Glomerular visceral epithelial cell (primary cell): ENCODE data around the gene CACNA1F.
A peak's percentile ranks its signal among the peaks of the same experiment; 100 is the strongest.

Experiments
- DNase-seq: peaks from one replicate; pipeline ENCODE4 v3.0.0-alpha.2; 2016; ENCODE audit errors: extremely low spot score

Gene CACNA1F

DNA sequence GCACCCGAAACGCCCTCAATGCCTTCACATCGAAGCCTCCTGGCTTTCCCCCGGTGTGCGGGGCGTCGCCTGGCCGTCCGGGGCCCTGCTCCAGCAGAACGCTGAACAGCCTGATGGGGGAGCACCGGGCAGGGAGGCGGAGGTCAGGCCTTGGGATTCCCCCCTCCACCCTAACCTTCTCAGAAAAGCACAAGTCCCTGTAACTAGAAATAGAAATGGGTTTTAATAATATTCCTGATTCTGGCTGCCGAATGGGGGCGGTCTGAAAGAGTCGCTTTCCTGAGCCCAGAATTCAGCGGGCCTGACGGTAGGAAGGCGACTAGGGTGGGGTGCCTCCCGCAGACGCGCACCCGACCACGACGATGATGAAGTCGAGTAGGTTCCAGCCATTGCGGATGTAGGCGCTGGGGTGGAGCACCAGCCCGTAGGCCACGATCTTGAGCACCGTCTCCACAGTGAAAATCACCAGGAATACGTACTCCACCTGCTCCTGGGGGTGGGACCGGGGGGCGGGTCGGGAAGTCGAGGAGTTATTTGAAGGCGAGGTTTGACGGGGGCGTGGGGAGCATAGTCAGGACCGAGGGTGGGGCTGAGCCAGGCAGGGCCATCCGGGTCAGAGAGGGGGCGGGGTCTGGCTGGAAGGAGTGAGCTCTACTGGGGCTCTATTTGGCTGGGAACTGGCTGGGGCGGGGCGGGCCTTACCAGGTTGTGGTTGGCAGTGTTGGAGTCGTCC, 2.5 kb downstream of the CACNA1F start:
- no peak for DNase-seq

DNA sequence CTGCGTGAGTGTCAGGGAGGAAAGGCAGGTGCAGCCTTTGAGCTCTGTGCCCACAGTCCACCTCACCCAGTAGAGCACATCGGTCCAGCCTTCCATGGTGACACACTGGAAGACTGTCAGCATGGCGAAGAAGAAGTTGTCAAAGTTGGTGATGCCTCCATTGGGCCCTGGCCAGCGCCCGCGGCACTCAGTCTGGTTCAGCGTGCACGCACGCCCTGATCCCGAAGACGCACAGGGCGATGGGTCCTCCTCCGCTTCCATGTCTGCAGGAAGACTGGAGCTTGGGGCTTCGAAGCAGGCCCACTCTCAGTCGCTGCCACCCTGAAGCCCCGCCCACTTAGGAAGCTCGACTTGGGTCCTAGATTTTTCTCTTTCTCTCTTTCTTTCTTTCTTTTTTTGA, 5.0 kb downstream of the CACNA1F start:
- no peak for DNase-seq

DNA sequence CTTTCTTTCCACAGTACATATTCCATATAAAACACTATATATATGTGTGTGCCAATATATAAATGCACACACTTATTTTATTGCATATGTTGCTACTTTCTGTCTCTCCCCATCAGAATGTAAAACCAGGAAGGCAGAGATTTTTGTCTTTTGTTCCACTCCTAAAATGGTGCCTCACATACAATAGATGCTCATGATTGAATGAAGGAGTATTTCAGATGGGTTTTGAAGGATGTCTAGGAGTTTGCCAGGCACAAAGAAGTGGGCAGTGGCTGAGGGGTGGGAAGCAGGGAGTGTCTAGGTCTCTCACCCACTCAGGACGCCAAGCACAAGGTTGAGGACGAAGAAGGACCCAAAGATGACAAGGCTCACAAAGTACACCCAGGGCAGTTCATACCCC, 5.4 kb downstream of the CACNA1F start:
- no peak for DNase-seq

DNA sequence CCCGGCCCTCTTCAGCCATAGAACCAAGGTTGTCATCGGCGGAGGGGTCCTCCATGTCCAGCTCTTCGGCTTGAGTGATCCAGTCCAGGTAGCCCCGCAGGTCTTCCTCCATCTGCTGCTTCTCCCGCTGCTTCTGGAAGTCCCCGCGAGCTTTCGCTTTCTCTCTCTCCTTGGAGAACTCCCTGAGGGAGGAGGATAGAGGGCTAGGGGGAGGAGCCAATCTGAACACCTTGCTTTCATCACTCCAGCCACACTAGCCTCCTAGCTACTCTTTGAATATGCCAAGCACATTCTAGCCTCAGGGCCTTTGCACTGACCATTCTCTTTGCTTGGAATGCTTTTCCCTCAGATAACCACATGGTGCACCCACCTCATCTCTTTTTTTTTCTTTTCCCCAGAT, 6.2 kb downstream of the CACNA1F start:
- no peak for DNase-seq

DNA sequence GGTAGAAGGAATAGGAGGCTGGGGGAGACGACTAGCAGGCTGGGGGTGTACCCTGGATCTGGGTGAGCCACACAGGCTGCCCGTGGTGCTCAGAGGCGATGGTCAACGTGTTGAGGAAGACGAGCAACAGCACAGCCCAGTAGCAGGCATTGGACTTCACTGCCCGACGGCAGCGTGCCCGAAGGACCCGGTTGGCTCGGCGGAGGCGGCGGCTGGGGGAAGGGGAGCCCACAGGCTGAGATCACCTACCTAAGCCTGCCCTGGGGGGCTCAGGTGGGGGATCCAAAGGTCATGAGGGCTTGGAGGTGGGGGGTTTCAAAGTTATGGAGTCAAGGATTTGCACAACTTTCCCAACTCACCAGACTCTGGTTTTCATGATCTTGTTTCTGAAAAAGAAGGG, 7.3 kb downstream of the CACNA1F start:
- DNase-seq = no peak

DNA sequence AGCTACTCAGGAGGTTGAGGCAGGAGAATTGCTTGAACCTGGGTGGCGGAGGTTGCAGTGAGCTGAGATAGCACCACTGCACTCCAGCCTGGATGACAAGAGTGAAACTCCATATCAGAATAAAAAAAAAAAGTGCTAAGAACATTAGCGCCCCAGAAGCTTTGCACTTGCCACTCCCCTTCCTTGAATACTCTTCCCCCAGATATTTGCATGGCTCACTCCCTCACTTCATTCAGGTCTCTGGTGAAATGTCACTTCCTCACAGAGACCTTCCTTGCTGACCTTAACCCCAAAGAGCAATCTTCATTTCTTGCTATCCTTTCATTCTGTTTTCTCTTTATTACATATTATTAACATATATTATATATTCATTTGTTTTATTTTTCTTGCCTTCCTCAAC, 11.3 kb downstream of the CACNA1F start:
- no peak for DNase-seq

DNA sequence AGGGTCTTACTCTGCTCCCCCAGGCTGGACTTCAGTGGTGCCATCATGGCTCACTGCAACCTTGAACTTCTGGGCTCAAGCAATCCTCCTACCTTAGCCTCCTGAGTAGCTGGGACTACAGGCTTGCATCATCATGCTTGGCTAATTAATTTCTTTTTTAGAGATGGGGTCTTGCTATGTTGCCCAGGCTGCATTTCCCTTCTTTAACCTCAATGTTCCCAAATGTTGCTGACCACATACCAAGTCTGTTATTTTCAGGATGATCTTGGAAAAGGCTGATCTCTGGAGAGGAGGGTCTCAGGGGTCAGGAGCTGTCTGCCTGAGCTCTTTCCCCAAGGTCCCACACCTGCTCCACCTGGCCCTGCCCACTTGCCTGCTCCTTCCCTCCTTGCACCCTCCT, 13.0 kb downstream of the CACNA1F start:
- DNase-seq = no peak

DNA sequence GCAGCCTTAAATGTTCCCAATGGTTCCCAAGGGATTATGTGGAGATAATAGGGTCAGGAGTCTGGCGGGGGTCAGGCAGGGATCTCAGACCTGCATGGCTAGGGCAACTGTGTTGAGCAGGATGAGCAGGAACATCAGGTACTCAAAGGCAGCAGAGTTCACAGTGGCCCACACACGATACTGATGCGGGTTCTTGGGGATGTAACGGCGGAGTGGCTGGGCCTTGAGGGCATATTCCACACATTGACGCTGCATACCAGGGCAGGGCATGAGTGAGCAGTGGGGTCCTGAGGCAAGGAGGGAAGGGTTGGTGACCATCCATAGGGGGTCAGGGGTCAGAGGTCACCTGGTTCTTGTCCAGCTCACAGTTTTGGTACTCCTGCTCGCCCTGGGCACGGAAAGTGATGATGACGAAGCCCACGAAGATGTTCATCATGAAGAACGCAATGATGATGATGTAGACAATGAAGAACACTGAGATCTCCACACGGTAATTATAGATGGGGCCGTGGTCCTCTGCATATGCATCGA, 18.1 kb downstream of the CACNA1F start:
- no peak for DNase-seq

DNA sequence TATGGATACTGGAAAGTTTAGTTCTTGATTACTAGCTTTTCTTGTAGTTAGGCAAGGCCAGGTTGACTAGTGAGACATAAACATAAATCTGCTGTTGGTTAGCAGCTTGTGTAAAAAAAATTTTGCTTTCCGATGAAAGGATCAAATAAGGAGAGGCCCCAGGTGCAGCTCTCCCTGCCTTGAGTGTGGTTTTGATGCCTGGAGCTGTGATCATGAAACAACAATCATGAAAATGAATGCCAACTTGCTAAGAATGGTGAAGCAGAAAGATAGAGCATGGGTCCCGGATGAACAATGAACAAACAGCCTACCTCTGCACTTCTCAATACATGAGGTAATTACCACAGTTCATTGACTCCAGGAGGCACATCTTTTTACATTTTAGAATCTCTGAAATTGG, 18.7 kb downstream of the CACNA1F start:
- no peak for DNase-seq

DNA sequence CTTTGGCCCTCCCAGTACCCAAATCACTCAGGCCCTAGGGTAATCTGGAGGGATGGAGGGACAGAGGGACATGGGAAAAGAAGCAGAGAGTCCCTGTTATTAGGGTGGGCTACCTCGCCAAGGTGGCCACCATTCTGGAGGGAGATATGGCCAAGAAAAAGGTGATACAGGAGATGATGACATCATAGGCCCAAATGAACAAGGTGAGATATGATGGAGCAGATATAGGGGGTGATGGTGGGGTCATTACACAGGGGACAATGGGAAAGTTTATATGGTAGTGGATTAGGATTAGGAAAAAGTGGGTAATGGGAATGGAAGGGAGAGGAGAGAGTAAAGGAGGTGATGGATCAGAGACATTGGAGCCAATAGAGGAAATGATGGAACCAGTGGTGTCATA, 20.3 kb downstream of the CACNA1F start:
- no peak for DNase-seq

DNA sequence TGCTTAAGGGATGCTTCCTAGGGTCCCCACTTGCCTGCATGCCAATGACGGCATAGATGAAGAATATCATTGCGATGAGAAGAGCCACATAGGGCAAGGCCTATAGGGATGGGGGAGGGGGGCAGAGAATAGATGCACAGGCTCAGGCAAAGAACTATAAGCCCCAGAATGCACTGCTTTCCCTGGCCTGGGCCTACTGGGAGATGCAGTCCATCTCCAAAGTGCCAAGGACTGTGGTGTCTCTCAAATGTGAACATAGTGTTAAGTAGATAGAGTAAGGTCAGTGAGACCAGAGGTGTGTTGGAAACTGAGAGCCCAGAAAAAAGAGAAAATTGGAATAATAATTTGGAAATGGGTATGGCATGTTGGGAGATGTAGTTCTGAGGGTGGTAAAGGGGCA, 20.9 kb downstream of the CACNA1F start:
- no peak for DNase-seq

DNA sequence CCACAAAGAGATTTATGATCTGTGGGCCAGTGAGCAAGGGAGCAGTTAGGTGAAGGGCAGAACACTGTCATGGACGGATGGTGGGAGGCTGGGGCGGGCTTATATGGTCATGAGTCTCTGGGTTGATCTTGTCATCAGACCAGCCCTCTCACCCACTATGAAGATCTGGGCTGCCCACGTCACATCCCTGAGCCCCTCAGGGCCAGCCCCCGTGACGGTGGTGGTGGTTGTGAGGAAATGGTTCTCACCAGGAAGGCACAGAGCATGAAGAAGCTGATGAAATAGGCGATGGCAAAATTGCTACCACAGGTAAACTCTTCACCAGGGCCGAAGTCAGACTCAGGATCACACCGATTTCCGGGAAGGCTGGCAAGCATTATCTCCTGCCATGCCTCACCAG, 22.1 kb downstream of the CACNA1F start:
- no peak for DNase-seq

DNA sequence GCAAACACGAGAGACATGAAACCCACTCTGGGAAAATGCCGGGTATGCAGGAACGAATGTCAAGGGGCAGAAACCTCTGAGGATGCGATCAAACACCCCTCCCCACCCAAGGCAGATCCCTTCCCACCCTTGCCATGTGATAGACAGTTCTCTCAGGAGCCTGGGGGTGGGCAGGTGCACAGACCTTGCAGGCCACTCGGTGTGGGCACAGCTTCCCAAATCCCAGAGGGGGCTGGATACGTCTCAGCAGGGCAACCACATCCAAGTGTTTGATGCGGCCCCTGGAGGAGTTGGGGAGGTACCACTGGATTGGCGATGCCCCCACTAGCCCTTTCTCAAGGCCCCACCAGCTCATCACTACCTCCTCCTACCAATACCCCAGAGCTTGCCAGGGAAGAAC, 22.7 kb downstream of the CACNA1F start:
- no peak for DNase-seq

DNA sequence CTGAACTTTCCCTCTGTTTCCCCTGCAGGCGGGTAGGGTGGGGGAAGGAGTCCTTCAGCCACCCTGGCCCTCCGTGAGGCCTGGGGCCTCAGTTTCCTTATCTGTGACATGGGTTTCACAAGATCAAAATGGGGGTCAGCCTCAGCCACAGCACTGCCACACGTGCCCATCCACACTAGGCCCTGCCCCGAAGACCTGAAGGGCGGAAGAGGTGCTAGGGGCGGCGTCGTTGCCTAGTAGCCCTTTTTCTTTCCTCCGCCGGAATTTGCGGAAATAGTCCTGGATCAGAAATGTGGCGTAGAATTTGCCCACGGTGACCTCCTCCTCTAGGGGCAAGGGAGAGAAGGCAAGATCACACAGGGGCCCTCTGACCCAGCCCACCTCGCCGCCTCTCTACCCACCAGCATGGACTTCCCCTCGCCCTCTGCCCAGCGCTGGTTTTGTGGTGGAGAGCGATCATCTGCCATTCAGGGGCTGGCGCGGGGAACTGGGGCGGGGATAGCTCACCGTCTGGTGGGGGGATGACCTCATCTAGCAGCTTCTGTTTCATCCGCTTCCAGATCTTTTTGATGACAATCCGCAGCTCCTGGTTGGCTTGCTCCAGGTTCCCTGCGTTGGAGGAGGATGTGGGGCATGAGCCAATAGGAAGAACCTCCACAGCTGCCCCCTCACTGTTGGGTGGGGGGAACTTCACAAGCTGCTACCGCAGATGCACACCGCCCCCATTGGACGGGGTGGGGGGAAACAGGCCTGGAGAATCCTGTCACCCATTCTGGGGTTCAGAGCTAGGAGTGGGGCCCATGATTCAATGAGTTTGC, 23.5 kb downstream of the CACNA1F start:
- no peak for DNase-seq

DNA sequence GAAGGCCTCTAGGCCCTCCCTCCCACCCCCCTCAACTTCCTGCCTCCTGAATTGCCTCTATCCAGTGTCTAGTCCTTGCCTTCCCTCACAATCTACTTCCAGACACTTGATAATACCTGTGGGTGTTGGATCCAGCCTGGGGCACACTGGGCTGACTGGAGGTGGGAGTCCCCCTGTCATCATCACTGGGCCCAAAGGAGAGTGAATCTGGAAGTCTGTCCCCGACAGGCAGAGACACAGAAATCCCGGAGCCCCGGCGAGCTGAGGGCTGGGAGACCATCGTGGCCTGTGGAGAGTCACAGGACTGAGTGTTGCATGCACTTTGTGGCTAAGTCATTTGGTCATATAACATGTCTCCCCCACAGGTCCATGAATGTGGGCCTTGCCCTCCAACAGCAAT, 24.7 kb downstream of the CACNA1F start:
- DNase-seq = no peak

DNA sequence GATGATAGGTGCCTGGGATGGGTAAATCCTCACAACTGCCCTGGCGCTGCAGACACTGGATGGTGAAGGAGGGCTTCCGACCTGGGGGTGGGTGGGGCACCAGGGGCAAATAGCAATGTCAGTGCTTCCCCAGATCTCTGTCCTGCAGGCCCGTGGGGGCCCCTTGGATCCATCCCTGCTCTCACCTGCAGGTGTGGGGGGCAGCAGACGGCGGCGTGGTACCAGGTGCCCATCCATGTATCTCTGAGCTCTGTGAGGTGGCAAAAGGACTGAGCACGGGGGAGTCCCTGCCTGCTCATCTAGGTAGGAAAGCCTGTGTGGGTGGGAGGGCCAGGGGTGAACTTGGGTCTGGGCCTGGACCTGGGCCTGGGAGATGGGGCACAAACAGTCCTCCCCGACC, 26.6 kb downstream of the CACNA1F start:
- no peak for DNase-seq

DNA sequence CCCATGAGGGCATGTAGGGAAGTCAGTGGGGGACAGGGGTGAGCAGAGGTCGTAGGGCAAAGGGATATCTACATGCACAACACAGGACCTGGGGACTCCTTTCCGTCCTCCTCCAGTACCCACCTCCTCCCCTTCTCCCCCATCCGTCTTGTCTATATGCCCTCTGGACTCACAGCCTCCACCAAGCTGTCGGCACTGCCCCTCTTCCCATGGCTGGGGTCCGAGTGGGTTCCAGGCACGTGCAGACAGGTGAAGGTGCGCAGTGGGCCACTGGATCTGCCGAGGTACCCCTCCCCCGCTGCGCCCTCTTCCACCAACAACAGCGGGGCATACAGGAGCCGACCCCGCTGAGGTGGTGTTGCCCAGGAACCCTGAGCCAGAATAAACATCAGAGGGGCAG, 27.7 kb downstream of the CACNA1F start:
- no peak for DNase-seq

DNA sequence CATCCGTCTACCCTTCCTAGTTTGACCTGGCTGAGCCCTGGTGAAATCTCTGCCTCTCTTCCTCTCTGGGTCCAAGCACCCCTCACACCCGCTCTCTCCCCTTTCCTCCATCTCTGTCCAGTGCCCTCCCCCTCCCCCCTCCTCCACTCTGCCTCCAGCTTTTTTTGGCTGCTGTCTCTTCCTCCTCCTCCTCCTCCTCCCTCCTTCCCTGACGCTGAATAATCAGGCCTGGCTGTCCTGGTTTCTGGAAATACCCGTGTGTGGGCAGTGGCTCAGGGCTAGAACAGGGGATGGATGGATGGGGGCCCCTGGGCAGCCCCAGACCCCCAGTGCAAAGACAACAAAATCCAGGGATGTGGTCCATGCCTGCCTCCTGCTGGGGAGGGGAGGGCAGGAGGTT, 28.4 kb downstream of the CACNA1F start:
- no peak for DNase-seq

DNA sequence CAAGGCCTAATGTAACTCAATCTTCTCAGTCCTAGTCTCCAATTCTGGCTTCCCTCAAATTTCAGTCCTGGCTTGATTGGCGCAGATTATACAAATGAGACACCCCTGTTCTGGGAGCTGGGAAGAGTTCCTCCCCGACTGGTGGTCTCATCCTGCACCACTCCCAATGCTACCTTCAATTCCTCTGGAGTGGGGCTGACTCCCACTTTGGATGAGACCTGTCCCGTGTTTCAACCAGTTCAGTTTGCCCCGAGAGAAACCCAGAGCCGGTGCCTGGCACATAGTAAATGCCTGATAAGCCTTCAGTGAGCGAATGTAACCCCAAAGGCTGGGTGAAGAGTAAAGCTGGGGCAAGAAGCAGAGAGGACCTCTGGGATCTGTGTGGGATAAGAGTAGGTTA, 29.1 kb downstream of the CACNA1F start:
- DNase-seq = no peak

DNA sequence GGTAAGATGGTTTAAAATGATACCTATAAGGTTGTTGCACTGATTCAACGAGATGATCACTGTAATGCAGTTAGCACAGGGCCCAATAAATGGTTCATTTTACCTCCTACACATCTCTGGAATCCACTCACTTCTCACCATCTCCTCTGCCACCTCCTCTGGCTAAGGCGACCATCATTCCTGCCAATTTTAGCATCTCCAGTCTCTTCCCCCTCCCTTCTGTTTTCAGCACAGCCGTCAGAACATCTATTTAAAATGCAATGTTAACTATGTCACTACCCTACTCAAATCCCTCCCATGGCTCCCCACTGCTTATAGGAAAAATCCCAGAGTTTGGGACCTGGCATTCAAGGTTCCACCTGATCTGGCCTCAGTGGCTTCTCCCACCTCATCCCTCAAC, 29.6 kb downstream of the CACNA1F start:
- DNase-seq = no peak

DNA sequence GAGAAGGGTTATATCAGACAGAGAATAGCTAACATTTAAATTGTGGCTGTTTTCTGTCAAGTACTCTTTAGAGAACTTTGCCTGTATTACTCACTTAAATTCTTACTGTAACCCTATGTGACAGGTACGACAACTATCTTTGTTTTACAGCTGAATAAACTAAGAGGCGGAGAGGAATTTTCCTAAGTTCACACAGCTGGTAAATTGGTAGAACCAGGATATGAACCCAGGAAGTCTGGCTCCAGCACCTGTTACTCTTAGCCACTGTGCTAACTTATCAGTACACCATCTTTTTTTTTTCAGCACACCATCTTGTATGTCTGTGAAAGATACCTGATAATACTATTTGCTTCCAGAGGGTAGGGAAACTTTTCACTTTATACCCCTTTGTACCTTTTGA, 31.1 kb downstream of the CACNA1F start:
- DNase-seq = no peak

DNA sequence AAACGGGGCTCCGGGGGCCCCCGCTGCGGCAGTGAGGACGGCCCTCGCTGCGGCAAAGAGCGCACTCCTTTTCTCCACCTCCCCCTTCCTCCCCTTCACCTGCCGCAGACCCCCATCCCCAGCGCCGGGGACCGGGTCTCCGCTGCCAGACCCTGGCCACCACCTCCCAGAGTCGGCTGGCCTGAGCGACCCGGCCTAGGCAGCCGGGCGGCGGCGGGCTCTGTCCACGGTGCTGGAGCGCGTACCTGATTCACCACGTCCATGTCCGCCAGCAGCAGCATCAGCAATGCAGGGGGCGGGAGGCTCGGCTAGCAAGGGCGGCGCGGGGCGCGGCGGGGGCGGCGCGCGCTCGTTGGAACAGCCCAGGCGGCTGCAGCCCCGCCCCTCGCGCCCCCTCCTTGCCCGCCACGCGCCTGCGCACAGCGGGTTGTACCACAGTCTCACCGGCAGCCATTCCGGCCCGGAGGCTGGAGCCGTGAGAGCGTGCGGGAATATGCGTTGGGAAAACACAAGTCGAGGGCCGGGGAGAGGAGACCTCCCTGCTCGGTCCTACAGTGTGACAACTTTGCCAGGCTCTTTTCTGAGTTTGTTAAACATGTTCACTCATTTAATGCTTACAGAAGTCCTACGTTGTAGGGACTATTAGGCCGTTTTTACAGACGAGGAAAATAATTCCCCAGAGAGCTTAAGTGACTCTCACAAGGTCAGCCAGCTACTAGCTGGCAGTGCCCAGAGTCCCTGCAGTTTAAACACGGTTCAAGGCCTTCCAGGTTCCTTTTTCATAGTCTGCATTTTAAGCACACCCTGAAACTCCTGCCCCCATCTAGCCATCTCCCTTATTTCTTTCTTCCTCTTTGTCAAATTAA, 33.0 kb downstream of the CACNA1F start, which contains the start of gene SYP:
SYP (minus strand) TSS at position 288 of the 866 bp plus-strand sequence; CDS start at position 281, 7 bp downstream.
- DNase-seq = peak; percentile 89
